ENCODE measurements around the gene ETV2.

Gene ETV2

GRCh38 chr19:35693835-35694599, 52.5 kb downstream of the ETV2 start (continued):
- 0 out of 2 replicates have a peak, but pooled peaks have one; percentile 59 for TF ChIP-seq ZBTB10 (tag by site-specific recombination; IDR thresholded peaks at IDR 0.05)
- peak; percentile 66; the same call in 1 of the 2 replicates for TF ChIP-seq ZNF600 (tag by site-specific recombination; IDR thresholded peaks at IDR 0.05)
- peak; percentile 80 for TF ChIP-seq ZFP69B (tag by site-specific recombination; IDR thresholded peaks at IDR 0.05)
- no peak for TF ChIP-seq ZNF350 (tag by site-specific recombination; IDR thresholded peaks at IDR 0.05)
- TF ChIP-seq ZNF239 (tag by site-specific recombination; IDR thresholded peaks at IDR 0.05), result peak; percentile 86; the same call in 1 of the 2 replicates
- TF ChIP-seq ZNF394 (tag by site-specific recombination; IDR thresholded peaks at IDR 0.05; ENCODE audit: borderline replicate concordance), result peak; percentile 49; the same call in 1 of the 2 replicates
- TF ChIP-seq, protein P1, sequence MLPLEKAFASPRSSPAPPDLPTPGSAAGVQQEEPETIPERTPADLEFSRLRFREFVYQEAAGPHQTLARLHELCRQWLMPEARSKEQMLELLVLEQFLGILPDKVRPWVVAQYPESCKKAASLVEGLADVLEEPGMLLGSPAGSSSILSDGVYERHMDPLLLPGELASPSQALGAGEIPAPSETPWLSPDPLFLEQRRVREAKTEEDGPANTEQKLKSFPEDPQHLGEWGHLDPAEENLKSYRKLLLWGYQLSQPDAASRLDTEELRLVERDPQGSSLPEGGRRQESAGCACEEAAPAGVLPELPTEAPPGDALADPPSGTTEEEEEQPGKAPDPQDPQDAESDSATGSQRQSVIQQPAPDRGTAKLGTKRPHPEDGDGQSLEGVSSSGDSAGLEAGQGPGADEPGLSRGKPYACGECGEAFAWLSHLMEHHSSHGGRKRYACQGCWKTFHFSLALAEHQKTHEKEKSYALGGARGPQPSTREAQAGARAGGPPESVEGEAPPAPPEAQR (tag by site-specific recombination; IDR thresholded peaks at IDR 0.05), result peak; percentile 84; the same call in 1 of the 2 replicates
- TF ChIP-seq, protein P2, sequence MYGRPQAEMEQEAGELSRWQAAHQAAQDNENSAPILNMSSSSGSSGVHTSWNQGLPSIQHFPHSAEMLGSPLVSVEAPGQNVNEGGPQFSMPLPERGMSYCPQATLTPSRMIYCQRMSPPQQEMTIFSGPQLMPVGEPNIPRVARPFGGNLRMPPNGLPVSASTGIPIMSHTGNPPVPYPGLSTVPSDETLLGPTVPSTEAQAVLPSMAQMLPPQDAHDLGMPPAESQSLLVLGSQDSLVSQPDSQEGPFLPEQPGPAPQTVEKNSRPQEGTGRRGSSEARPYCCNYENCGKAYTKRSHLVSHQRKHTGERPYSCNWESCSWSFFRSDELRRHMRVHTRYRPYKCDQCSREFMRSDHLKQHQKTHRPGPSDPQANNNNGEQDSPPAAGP (tag by site-specific recombination; IDR thresholded peaks at IDR 0.05), result peak; percentile 93
- TF ChIP-seq ZNF211 (tag by site-specific recombination; IDR thresholded peaks at IDR 0.05; ENCODE audit: low read depth), result 0 out of 2 replicates have a peak, but pooled peaks have one; percentile 61
- TF ChIP-seq ZNF416 (tag by site-specific recombination; IDR thresholded peaks at IDR 0.05), result no peak
- TF ChIP-seq ZSCAN16 (tag by site-specific recombination; IDR thresholded peaks at IDR 0.05), result peak; percentile 86
- peak; percentile 80; the same call in 1 of the 2 replicates for TF ChIP-seq ZNF530 (tag by site-specific recombination; IDR thresholded peaks at IDR 0.05; ENCODE audit: low read depth)
- TF ChIP-seq ZNF221 (tag by site-specific recombination; IDR thresholded peaks at IDR 0.05; ENCODE audit: borderline replicate concordance), result no peak
- no peak for TF ChIP-seq PRDM2 (tag by site-specific recombination; IDR thresholded peaks at IDR 0.05; ENCODE audit: borderline replicate concordance)
- no peak for TF ChIP-seq ZNF768 (tag by site-specific recombination; IDR thresholded peaks at IDR 0.05)
- TF ChIP-seq ZNF155 (tag by site-specific recombination; IDR thresholded peaks at IDR 0.05), result 0 out of 2 replicates have a peak, but pooled peaks have one; percentile 65
- TF ChIP-seq ZNF148 (tag by site-specific recombination; IDR thresholded peaks at IDR 0.05; ENCODE audit: borderline replicate concordance), result peak; percentile 99
- no peak; the same call in 1 of the 2 replicates for TF ChIP-seq ZNF114 (tag by site-specific recombination; IDR thresholded peaks at IDR 0.05)
- peak; percentile 35; the same call in 1 of the 2 replicates for TF ChIP-seq TSHZ1 (tag by site-specific recombination; IDR thresholded peaks at IDR 0.05; ENCODE audit: borderline replicate concordance)
- TF ChIP-seq ZNF433 (tag by site-specific recombination; IDR thresholded peaks at IDR 0.05; ENCODE audit: low read depth), result peak; percentile 48; the same call in 1 of the 2 replicates
